Endothelial cell of umbilical vein (primary cell): ENCODE data around the gene ABLIM2.
"Not testable (repeated sequence)": the region's sequence is repeated elsewhere in the genome, so short reads cannot be mapped to it uniquely, and the experiment has no call there.

Source experiments
- CTCF ChIP-seq, 2 donors: IDR thresholded peaks; 1 replicate in 1 of 2; 2 replicates in 1 of 2; pipeline ENCODE4 v1.5.1; 2011; ENCODE audit warnings: low read length in 2 of 2, mild to moderate bottlenecking in 2 of 2, moderate library complexity in 2 of 2, control low read depth in 1 of 2, inconsistent platforms in 1 of 2, low read depth in 1 of 2; ENCODE audit not compliant: insufficient read depth in 1 of 2; ENCODE audit errors: extremely low read depth in 1 of 2
- EZH2 ChIP-seq: IDR thresholded peaks from 2 replicates; pipeline ENCODE4 v1.6.1; 2012; ENCODE audit warnings: borderline replicate concordance, low read depth, mild to moderate bottlenecking, moderate library complexity, low read length, inconsistent platforms; ENCODE audit not compliant: severe bottlenecking
- FOS ChIP-seq: IDR thresholded peaks from 2 replicates; pipeline ENCODE4 v1.6.1; 2011; ENCODE audit warnings: mild to moderate bottlenecking, low read length, moderate library complexity, borderline replicate concordance; ENCODE audit not compliant: insufficient read depth
- GATA2 ChIP-seq: IDR thresholded peaks from 2 replicates; pipeline ENCODE4 v1.7.0; 2011; ENCODE audit warnings: low read depth, mild to moderate bottlenecking, moderate library complexity, mixed read lengths, low read length; ENCODE audit not compliant: insufficient read length, insufficient read depth
- JUN ChIP-seq: IDR thresholded peaks from 2 replicates; pipeline ENCODE4 v1.6.1; 2011; ENCODE audit warnings: borderline replicate concordance, low read depth; ENCODE audit not compliant: insufficient read length, insufficient read depth
- MAX ChIP-seq: IDR thresholded peaks from 2 replicates; pipeline ENCODE4 v1.6.1; 2011; ENCODE audit not compliant: insufficient read depth, insufficient read length
- MYC ChIP-seq: IDR thresholded peaks from one replicate; pipeline ENCODE4 v1.6.1; 2011; ENCODE audit warnings: mild to moderate bottlenecking, low read depth, low read length
- POLR2A ChIP-seq: IDR thresholded peaks from 2 replicates; pipeline ENCODE4 v1.6.1; 2012; ENCODE audit warnings: low read depth, mild to moderate bottlenecking, control low read depth, low read length
- POLR2AphosphoS5 ChIP-seq: IDR thresholded peaks from 2 replicates; pipeline ENCODE4 v1.6.1; 2012; ENCODE audit warnings: low read depth, mild to moderate bottlenecking, control low read depth, low read length, moderate library complexity; ENCODE audit not compliant: insufficient read depth

- TF ChIP-seq POLR2A; CTCF (IDR thresholded peaks at IDR 0.05; ENCODE audit: extremely low read depth in 1 of 2, insufficient read depth in 1 of 2, low read depth in 1 of 2, low read length in 2 of 2); JUN; EZH2; MAX; POLR2AphosphoS5; GATA2; FOS; MYC: not testable (repeated sequence)
Measured at GRCh38 chr4:7943688-7944087, 214.9 kb downstream of the ABLIM2 start.
